Duodenal mucosa (tissue), 2 donors: ENCODE data around the gene RNF223.
"Not testable (repeated sequence)": the region's sequence is repeated elsewhere in the genome, so short reads cannot be mapped to it uniquely, and the experiment has no call there.

Experiments
- H3K27ac ChIP-seq: one replicate; pipeline ENCODE4 v1.7.0; 2013; ENCODE audit warnings: low read depth, low read length
- H3K27me3 ChIP-seq, 2 donors: one replicate each; pipeline ENCODE4 v1.7.0; 2013; ENCODE audit warnings: low read length in 2 of 2, control low read depth in 1 of 2; ENCODE audit not compliant: insufficient read depth in 2 of 2, control insufficient read depth in 1 of 2
- H3K36me3 ChIP-seq, 2 donors: one replicate each; pipeline ENCODE4 v1.7.0; 2013; ENCODE audit warnings: low read length in 2 of 2, control low read depth in 1 of 2; ENCODE audit not compliant: insufficient read depth in 2 of 2, control insufficient read depth in 1 of 2
- H3K4me1 ChIP-seq, 2 donors: one replicate each; pipeline ENCODE4 v1.7.0; 2013; ENCODE audit warnings: low read length in 2 of 2, control low read depth in 1 of 2; ENCODE audit not compliant: insufficient read depth in 2 of 2, control insufficient read depth in 1 of 2
- H3K4me3 ChIP-seq, 2 donors: one replicate each; pipeline ENCODE4 v1.7.0; 2013; ENCODE audit warnings: low read length in 2 of 2, low read depth in 1 of 2
- H3K9ac ChIP-seq, 2 donors: one replicate each; pipeline ENCODE4 v1.7.0; 2013; ENCODE audit warnings: low read length in 2 of 2, low read depth in 1 of 2
- H3K9me3 ChIP-seq, 2 donors: one replicate each; pipeline ENCODE4 v1.7.0; 2013; ENCODE audit warnings: low read length in 2 of 2, control low read depth in 1 of 2; ENCODE audit not compliant: control insufficient read depth in 1 of 2

The RNF223 gene

DNA sequence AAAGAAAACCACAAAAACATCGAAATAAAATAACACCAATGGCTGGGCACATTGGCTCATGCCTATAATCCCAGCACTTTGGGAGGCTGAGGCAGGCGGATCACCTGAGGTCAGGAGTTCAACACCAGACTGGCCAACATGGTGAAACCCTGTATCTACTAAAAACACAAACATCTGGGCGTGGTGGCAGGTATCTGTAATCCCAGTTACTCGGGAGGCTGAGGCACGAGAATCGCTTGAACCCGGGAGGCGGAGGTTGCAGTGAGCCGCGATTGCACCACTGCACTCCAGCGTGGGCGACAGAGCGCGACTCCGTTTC, 16.4 kb downstream of the RNF223 start:
- not testable (repeated sequence) for H3K36me3 ChIP-seq, H3K27ac ChIP-seq, H3K9me3 ChIP-seq, H3K4me3 ChIP-seq, H3K9ac ChIP-seq
- H3K27me3 ChIP-seq: peaks cover 40 to 48% of the 10 kb centered on the region in 2 donors
- H3K4me1 ChIP-seq: peaks cover 0 to 11% of the 10 kb centered on the region in 2 donors

DNA sequence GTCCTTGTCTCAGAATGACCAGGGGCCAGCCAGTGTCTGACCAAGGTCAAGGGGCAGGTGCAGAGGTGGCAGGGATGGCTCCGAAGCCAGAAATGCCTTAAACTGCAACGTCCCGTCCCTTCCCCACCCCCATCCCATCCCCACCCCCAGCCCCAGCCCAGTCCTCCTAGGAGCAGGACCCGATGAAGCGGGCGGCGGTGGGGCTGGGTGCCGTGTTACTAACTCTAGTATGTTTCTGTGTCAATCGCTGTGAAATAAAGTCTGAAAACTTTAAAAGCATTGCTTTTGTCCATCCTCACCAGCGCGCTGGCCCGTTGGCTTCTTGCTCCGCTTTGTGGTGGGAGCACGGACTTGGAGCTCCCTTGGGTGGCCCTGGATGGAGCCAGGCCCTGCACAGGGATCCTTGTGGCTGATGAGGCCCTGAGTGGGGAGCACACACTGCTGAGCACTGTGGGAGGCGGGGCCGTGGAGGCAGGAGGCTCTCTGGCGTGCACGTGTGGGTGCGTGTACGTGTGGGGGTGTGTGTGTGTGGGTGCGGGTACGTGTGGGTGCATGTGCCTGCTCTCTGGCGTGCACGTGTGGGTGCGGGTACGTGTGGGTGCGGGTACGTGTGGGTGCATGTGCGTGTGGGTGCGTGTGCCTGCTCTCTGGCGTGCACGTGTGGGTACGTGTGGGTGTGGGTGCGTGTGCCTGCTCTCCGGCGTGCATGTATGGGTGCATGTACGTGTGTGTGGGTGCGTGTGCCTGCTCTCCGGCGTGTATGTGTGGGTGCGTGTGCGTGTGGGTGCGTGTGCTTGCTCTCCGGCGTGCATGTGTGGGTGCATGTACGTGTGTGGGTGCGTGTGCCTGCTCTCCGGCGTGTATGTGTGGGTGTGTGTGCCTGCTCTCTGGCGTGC, 18.0 kb downstream of the RNF223 start:
- Histone ChIP-seq H3K4me1 (peaks cover 0 to 12% of the 10 kb centered on the region in 2 donors), H3K36me3 (peaks cover 0 to 3% of the 10 kb centered on the region in 2 donors), H3K27me3 (peaks cover 30 to 33% of the 10 kb centered on the region in 2 donors), H3K9me3 (no peaks in the 10 kb centered on the region), H3K9ac (no peak overlapping the region), H3K27ac (no peak overlapping the region), H3K4me3 (no peak overlapping the region)

DNA sequence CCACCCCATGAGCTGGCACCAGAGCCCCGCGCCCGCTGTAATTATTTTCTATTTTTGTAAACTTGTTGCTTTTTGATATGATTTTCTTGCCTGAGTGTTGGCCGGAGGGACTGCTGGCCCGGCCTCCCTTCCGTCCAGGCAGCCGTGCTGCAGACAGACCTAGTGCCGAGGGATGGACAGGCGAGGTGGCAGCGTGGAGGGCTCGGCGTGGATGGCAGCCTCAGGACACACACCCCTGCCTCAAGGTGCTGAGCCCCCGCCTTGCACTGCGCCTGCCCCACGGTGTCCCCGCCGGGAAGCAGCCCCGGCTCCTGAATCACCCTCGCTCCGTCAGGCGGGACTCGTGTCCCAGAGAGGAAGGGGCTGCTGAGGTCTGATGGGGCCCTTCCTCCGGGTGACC, 19.1 kb downstream of the RNF223 start:
- Histone ChIP-seq H3K27ac (no peak overlapping the region), H3K4me1 (peaks cover 0 to 19% of the 10 kb centered on the region in 2 donors), H3K27me3 (peaks cover 20 to 23% of the 10 kb centered on the region in 2 donors), H3K9me3 (no peaks in the 10 kb centered on the region), H3K36me3 (peaks cover 0 to 3% of the 10 kb centered on the region in 2 donors), H3K4me3 (no peak overlapping the region), H3K9ac (no peak overlapping the region)

DNA sequence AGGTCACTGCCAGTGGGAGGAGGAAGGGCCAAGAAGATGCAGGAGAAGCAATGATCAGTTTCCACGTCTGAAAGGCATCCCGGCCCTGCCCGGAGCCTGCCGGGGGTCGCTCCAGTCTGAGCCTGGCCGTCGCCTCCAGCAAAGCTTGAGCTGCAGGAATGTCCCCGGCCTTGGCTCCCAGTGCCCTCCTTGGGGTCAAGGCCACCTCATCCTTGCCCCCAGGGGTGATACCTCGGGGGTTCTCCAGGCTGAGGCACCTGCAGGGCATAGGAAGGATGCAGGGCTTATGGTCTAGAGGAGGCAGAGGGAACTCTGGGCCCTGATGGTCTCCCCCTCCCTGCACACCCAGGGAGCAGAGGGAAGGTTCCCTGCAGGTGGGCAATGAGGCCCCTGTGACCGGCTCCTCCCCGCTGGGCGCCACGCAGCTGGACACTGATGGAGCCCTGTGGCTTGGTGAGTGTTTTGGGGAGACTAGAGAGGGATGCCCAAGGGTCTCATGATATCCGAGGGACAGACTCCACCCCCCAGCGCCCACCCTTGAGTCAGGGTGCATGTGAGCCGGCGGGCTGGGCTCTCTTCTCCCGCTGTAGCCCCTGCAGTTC, 19.9 kb downstream of the RNF223 start:
- Histone ChIP-seq H3K9ac (no peak overlapping the region), H3K36me3 (peaks cover 0 to 3% of the 10 kb centered on the region in 2 donors), H3K4me1 (peaks cover 0 to 15% of the 10 kb centered on the region in 2 donors), H3K27ac (no peak overlapping the region), H3K4me3 (no peak overlapping the region), H3K27me3 (peaks cover 16 to 20% of the 10 kb centered on the region in 2 donors), H3K9me3 (no peaks in the 10 kb centered on the region)

DNA sequence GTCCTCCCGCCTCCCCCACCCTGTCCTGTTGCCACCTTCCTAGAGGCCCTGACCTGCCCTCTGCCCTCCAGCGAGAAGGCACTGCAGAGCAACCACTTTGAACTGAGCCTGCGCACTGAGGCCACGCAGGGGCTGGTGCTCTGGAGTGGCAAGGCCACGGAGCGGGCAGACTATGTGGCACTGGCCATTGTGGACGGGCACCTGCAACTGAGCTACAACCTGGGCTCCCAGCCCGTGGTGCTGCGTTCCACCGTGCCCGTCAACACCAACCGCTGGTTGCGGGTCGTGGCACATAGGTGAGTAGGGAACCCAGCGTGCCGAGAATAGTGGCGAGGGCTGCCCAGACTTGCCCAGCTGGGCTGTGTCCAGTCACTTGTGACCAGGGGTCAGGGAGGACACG, 20.4 kb downstream of the RNF223 start:
- H3K36me3 ChIP-seq: peaks cover 0 to 3% of the 10 kb centered on the region in 2 donors
- peaks cover 0 to 11% of the 10 kb centered on the region in 2 donors for H3K4me1 ChIP-seq
- H3K27me3 ChIP-seq: peaks cover 13 to 15% of the 10 kb centered on the region in 2 donors
- no peak overlapping the region for H3K4me3 ChIP-seq
- H3K27ac ChIP-seq: no peak overlapping the region
- H3K9me3 ChIP-seq: no peaks in the 10 kb centered on the region
- H3K9ac ChIP-seq: no peak overlapping the region

DNA sequence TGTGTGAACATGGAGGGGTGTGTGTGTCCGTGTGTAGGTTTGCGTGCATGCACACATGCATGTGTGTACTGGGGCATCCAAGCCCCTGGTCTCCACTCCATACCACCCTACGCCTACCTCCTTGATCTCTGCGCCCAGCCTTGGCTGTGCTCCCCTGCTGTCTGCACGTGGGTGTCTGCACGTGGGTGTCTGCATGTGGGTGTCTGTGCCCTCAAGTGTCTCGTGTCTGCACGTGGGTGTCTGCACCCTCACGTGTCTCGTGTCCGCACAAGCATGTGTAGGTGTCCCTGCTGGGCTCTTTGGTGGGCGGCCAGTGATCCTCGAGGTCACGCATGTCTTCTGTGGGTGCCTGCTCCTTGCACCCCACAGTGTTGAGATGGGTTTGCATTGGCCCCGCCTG, 21.1 kb downstream of the RNF223 start:
- peaks cover 0 to 8% of the 10 kb centered on the region in 2 donors for H3K4me1 ChIP-seq
- no peak overlapping the region for H3K27ac ChIP-seq
- H3K9me3 ChIP-seq: no peaks in the 10 kb centered on the region
- H3K36me3 ChIP-seq: peaks cover 0 to 3% of the 10 kb centered on the region in 2 donors
- H3K27me3 ChIP-seq: peaks cover 7 to 9% of the 10 kb centered on the region in 2 donors
- no peak overlapping the region for H3K9ac ChIP-seq
- no peak overlapping the region for H3K4me3 ChIP-seq

DNA sequence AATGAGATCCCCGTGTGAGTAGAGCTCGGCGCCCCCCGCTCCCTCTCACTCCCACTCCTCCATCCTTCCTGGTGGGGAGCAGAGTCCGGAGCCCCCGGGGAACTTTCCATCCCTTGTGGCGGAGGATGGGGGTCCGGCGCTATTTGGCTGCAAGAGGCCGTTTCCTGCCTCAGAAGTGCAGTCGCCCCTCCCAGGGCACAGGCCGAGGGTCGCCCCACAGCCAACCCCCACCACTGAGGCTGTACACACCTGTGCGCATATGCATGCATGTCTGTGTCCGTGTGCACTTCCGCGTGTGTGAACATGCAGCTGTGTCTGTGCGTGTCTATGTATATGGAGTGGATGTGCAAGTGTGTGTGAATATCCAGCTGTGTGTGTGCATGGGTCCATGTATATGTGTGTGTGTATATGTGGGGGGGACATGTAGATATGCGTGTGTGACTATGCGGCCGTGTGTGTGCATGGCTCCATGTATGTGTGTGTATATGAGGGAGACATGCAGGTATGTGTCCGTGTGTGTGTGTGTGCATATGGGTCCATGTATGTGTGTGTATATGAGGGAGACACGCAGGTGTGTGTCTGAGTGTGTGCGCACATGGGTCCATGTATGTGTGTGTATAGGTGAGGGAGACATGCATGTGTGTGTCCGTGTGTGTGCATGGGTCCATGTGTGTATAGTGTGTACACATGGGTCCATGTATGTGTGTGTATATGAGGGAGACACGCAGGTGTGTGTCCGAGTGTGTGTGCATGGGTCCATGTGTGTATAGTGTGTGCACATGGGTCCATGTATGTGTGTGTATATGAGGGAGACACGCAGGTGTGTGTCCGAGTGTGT, 21.9 kb downstream of the RNF223 start:
- Histone ChIP-seq H3K4me3 (no peak overlapping the region), H3K9me3 (no peaks in the 10 kb centered on the region), H3K27me3 (peaks cover 2 to 5% of the 10 kb centered on the region in 2 donors), H3K9ac (no peak overlapping the region), H3K4me1 (peaks cover 0 to 8% of the 10 kb centered on the region in 2 donors), H3K27ac (no peak overlapping the region), H3K36me3 (peaks cover 0 to 3% of the 10 kb centered on the region in 2 donors)

DNA sequence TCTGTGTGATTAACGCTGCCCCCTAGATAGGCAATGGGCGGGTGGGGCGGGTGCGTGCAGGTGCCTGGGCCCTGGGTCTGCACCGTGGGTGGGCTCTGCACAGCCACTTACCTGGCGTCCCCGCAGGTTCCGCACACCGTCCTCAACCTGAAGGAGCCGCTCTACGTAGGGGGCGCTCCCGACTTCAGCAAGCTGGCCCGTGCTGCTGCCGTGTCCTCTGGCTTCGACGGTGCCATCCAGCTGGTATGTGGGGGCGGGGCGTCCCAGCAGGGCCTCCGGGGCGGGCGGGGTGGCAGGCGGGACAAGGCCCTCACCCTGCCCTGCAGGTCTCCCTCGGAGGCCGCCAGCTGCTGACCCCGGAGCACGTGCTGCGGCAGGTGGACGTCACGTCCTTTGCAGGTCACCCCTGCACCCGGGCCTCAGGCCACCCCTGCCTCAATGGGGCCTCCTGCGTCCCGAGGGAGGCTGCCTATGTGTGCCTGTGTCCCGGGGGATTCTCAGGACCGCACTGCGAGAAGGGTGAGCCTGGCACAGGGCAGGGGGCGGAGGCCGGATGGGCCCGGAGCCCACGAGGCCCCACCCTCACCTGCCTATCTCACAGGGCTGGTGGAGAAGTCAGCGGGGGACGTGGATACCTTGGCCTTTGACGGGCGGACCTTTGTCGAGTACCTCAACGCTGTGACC, 22.8 kb downstream of the RNF223 start:
- H3K4me3 ChIP-seq: no peak overlapping the region
- peaks cover 0 to 7% of the 10 kb centered on the region in 2 donors for H3K36me3 ChIP-seq
- H3K9ac ChIP-seq: no peak overlapping the region
- H3K9me3 ChIP-seq: no peaks in the 10 kb centered on the region
- H3K27me3 ChIP-seq: no peaks in the 10 kb centered on the region
- H3K27ac ChIP-seq: no peak overlapping the region
- peaks cover 0 to 8% of the 10 kb centered on the region in 2 donors for H3K4me1 ChIP-seq

DNA sequence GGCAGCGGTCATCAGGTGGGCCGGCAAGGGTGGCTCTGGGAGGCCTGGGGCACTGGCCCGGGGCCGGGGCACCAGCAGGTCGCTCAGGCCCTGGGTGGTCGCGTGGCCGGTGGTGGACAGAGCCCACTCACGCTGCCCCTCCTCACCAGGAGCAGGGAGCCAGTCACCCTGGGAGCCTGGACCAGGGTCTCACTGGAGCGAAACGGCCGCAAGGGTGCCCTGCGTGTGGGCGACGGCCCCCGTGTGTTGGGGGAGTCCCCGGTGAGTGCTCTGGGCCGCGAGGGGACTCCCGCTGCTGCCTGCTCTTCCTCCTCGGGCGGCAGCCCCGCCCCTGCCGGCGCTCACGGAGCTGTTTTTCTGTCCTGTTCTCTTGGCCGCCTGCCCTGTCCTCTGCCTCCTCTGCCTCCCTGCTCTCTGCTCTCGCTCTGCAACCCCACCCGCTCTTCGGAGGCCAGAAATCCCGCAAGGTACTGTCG, 23.5 kb downstream of the RNF223 start:
- no peaks in the 10 kb centered on the region for H3K9me3 ChIP-seq
- H3K4me1 ChIP-seq: peaks cover 0 to 8% of the 10 kb centered on the region in 2 donors
- H3K27ac ChIP-seq: no peak overlapping the region
- H3K27me3 ChIP-seq: no peaks in the 10 kb centered on the region
- H3K9ac ChIP-seq: no peak overlapping the region
- no peak overlapping the region for H3K4me3 ChIP-seq
- peaks cover 0 to 7% of the 10 kb centered on the region in 2 donors for H3K36me3 ChIP-seq
